GM12892 (cell line): Measurements from ENCODE around the gene CABP5.

Experiments used
- DNase-seq: peaks from one replicate; pipeline ENCODE4 v3.0.0; 2011; ENCODE audit not compliant: insufficient read length
- FAIRE-seq: peaks from 2 replicates; lab custom pipeline; 2011; peaks lifted over from hg19 to GRCh38; lab: Jason Lieb, UNC
- POLR2A ChIP-seq: IDR thresholded peaks from 2 replicates; pipeline ENCODE4 v1.6.1; 2011; ENCODE audit warnings: low read depth, low read length, control low read depth
- POLR2AphosphoS5 ChIP-seq: IDR thresholded peaks from 2 replicates; pipeline ENCODE4 v1.6.1; 2011; ENCODE audit warnings: low read depth, low read length, control low read depth
- TAF1 ChIP-seq: IDR thresholded peaks from 2 replicates; pipeline ENCODE4 v1.6.1; 2011; ENCODE audit warnings: low read depth, mild to moderate bottlenecking, control low read depth, low read length, borderline replicate concordance

CABP5 gene

GRCh38 chr19:48061401-48062344, 17.8 kb upstream of the CABP5 start:
- no peak for FAIRE-seq

GRCh38 chr19:48060381-48060780, 16.5 kb upstream of the CABP5 start:
- TF ChIP-seq TAF1 (no peak), POLR2AphosphoS5 (no peak), POLR2A (no peak)
- FAIRE-seq (no peak), DNase-seq (no peak)

More at GRCh38 chr19:48061401-48062344, 17.8 kb upstream of the CABP5 start:
- DNase-seq: no peak
- TF ChIP-seq TAF1: no peak
- TF ChIP-seq POLR2AphosphoS5: no peak
- no peak for TF ChIP-seq POLR2A

- TF ChIP-seq POLR2AphosphoS5: no peak
- no peak for TF ChIP-seq POLR2A
- TF ChIP-seq TAF1: no peak
- no peak for FAIRE-seq
These were observed 15.5 kb upstream of the CABP5 start for GRCh38 chr19:48059331-48059730.

GRCh38 chr19:48053856-48054255, 10.0 kb upstream of the CABP5 start:
- FAIRE-seq (no peak), DNase-seq (no peak)
- TF ChIP-seq POLR2AphosphoS5: no peak
- TF ChIP-seq TAF1: no peak
- no peak for TF ChIP-seq POLR2A

More at GRCh38 chr19:48059331-48059730, 15.5 kb upstream of the CABP5 start:
- no peak for DNase-seq

- FAIRE-seq (no peak), DNase-seq (no peak)
- no peak for TF ChIP-seq TAF1
- no peak for TF ChIP-seq POLR2AphosphoS5
- TF ChIP-seq POLR2A: no peak
These were observed 9.2 kb upstream of the CABP5 start for GRCh38 chr19:48053076-48053475.

- FAIRE-seq (no peak), DNase-seq (no peak)
- TF ChIP-seq TAF1 (no peak), POLR2AphosphoS5 (no peak), POLR2A (no peak)
These were observed 7.6 kb upstream of the CABP5 start for GRCh38 chr19:48051335-48052033.

GRCh38 chr19:48044561-48044960, 682 bp upstream of the CABP5 start:
- TF ChIP-seq POLR2AphosphoS5 (no peak), POLR2A (no peak), TAF1 (no peak)
- no peak for DNase-seq
- FAIRE-seq: no peak

GRCh38 chr19:48041877-48042580, 1.9 kb downstream of the CABP5 start:
- no peak for DNase-seq
- TF ChIP-seq POLR2AphosphoS5 (no peak), POLR2A (no peak), TAF1 (no peak)
- no peak for FAIRE-seq

- FAIRE-seq: no peak
- no peak for DNase-seq
- TF ChIP-seq POLR2A (no peak), POLR2AphosphoS5 (no peak), TAF1 (no peak)
These were observed 7.1 kb downstream of the CABP5 start for GRCh38 chr19:48036765-48037164.

- FAIRE-seq (no peak), DNase-seq (no peak)
- TF ChIP-seq TAF1 (no peak), POLR2AphosphoS5 (no peak), POLR2A (no peak)
These were observed 10.3 kb downstream of the CABP5 start for GRCh38 chr19:48033604-48034003.

- no peak for DNase-seq
- no peak for FAIRE-seq
- TF ChIP-seq POLR2AphosphoS5 (no peak), TAF1 (no peak)
These were observed 13.8 kb downstream of the CABP5 start for GRCh38 chr19:48030073-48030472.
